HG02852 (cell line): Measurements from ENCODE around the gene ACACA.

ENCODE experiments used
- ATAC-seq: cut with Tn5 transposase; IDR thresholded peaks from one replicate; pipeline ENCODE4 v1.9.1; 2021; ENCODE audit warnings: mild to moderate bottlenecking, moderate library complexity; ENCODE audit not compliant: unreplicated experiment

ACACA gene

DNA sequence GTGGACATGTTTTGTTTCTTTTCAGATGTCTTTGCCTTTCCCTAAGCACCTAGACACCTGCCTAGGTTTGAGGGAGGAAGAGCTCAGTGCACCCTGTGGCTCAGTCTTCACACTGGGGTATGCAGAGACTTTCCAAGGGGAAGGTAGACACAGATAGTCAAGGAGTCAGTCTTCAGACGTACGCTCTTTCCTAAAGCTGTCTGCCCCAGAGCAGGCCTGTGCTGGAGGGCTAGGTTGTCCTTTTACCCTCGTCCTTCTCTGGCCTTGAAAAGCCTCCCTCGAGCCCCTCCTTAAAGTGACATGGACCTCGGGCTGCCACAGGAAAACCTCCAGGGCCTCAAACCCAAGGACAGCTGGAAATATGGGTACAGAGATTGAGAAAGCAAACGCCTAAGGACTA, 354.2 kb downstream of the ACACA start:
- no peak for ATAC-seq

DNA sequence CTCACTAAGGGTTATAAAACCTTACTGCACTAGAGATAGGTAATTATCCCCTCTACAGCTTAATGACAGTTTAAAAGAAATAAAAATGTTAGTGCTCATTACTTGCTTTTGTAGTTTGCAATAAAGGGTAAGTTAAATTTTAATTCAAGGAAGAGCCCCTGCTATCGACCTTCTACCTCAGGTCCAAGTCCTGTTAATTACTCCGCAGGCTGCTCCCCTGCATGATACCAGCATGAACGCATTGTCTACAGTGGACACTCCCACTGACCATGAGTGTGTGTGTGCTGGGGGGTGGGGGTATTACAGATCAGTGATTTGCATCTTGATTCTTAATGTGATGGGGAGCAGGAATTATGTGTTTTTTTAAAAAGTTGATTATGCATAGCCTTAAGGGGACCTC, 354.8 kb downstream of the ACACA start:
- no peak for ATAC-seq

DNA sequence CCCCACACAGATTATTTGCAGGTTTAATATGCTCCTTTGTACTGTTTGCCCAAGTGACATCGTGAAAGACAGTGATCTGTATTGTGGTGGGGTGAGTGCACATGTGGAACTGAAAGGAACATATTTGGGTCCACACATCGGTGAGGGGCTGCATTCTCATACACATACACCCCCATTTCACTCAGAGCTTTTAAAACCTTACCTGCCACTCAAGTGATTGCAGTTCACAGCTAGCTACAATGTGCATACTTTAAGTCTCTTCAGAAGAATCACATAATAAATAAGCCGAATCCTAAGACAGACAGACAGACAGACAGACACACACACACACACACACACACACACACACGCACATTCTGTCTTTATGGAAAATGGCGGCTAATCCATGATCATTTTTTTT, 355.3 kb downstream of the ACACA start:
- no peak for ATAC-seq

DNA sequence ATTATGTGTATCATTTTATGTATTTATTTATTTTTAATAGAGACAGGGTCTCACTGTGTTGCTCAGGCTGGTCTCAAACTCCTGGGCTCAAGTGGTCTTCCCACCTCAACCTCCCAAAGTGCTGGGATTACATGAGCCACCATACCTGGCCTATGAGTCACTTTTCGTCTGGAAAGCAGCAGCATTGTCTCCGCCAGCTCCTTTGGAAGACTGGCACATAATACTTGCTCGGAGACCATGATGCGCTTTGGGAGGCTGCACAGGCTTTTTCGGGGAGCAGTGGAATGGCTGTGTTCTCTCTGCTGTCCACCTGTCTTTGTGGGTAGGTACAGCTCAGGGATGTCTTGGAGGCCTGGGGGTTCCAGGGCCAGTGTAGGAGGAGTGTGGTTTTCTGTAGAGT, 355.7 kb downstream of the ACACA start:
- no peak for ATAC-seq

DNA sequence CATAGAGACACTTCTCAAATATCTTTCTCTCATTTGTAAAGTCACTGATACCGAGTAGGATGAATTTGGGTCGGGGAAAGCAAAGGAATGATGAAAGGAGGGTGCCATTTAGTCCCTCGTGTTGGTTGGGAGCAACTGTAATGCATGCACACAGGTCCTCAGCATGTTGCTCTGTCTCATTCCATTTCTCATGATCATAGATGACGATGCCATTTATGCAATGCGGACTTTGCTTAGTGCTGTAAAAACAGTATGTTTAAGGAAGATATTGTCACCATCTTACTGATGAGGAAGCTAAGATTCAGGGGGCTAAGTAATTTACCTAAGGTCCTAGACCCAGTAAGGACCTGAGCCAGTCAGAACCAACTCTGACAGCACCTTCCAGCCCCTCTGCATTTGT, 357.8 kb downstream of the ACACA start:
- ATAC-seq = no peak

DNA sequence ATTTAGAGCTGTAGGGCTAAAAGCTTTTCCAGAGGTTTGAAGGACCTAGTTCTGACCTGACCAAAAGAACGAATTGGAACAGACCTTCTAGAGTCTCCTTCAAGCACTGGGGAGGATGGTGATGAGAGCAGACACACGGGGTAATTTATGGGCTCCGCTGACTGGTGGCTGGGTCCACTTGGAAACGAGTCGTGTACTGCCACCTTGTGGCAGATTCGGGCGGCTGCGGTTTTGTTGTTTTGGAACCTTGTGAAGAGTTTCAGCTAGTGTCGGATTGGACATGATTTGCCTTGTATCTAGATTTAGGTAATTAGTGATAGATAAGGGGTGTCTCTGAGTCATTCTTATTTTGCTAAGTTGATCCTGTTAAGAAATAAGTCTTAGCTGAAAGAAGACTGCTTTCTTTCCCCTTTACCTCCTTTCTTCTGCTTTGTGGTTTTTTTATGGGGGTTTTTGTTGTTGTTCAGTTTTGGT, 359.0 kb downstream of the ACACA start:
- no peak for ATAC-seq

DNA sequence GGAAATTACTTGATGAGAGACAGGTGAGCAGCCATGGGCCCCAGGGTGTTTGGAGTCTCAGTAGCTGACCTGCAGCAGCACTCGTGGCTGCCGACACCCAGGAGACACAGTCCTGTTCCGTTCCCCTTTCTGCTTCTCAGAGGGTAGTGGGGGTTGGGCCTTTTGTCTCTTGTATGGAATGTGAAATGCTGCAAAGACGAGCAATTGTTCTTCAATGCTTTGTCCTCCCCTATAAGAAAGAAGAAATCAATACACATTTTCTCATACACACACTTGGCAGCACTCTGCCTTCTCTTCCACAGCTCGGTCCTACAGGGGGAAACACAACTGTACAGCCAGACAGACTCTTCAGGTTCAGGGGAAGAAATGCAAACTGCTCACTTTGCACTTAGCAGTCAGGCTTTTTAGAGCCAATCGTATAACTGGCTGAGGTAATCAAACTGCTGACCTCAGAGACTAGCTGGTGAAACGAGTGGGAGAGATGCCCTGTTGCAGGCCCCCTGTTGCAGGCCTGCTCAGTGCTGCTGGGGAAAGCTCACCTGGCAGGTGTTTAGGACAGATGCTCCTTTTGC, 361.2 kb downstream of the ACACA start:
- ATAC-seq = no peak

DNA sequence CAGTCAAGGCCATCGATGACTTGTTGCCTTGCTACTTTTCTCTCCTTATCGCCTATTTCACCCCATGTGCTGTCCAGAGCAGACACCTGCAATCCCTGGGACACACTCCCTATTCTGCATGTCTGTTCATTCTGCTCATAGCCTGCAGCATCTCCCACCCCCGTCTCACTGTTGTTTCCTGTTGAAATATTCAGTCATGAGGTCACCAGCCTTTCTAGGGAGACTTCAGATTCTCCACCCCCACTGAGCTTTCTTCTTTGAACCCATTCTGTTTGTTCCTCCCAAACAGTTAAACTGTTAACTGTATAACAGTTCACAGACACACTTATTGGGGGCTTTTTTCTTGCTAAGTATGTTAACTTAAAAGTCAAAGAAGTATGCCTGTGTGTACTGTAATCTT, 363.4 kb downstream of the ACACA start:
- no peak for ATAC-seq

DNA sequence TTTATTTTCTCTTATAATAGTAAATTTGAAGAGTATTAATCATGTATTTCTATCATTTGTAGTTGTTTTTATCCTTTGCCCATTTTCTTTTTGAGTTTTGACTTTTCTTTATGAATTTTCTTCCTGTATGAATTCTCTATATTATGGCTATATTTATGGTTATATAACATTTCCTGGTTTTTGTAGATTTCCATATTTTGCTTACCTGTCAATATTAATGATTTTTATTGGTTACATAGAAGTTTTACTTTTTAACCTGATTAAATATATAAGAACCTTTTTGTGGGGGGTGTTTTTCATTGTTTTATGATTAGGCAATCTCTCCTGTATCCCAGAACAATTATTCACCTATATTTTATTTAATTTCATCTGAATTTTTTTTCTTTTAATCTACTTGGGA, 364.7 kb downstream of the ACACA start:
- no peak for ATAC-seq

DNA sequence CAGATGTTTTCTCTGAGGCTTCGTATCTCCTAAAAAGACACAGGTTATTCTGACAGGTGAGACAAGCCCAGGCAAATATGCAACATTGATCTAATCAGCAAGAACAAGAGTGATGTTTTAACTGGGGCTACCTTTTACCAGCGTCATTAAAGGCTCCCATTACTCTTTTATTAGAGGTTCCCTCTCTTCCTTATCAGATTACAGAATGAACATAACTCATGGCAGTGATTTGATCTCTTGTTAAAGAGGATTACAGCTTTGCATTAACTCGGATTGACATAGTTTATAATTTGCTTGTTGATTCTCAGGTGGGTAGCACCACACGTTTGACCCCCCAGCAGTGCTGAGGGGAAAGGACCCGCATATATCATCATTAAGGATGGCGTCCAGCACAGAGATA, 367.4 kb downstream of the ACACA start:
- ATAC-seq = no peak

DNA sequence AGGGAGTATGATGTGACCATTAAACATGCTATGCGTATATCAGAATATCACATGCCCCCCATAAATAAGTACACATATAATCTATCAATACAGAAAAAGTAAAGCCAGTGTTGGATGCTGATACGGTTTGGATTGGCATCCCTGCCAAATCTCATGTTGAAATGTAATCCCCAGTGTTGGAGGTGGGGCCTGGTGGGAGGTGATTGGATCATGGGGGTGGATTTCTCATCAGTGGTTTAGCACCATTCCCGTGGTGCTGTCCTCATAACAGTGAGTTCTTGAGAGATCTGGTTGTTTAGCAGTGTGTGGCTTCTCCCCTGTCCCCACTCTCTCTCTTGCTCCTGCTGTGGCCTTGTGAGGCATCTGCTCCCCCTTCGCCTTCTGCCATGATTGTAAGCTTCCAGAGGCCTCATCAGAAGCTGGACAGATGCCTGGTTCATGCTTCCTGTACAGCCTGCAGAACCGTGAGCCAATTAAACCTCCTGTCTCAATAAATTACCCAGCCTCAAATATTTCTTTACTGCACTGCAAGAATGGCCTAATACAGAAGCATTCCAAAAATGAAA, 369.0 kb downstream of the ACACA start:
- no peak for ATAC-seq
